Activated CD4-positive, alpha-beta T cell treated with anti-CD3 and anti-CD28 coated beads, Interleukin-2, amount 10 ng/mL, durations not matched to agents 7 days and 5 days (primary cell): ENCODE results near the gene NAA80. TPM values are rescaled to one million over a fixed set of nuclear protein-coding genes. Genes with fewer than 3 reads are reported as not detected.

ENCODE experiments used
- CTCF ChIA-PET: fragments of 350-600 bp; sonication (Branson Sonifier 250); formaldehyde crosslinking; loops from one replicate; lab custom pipeline; 2021; ENCODE audit warnings: antibody characterized with exemption; lab: Charles Lee
- POLR2A ChIA-PET: fragments of 350-600 bp; sonication (Branson Sonifier 250); formaldehyde crosslinking; loops from one replicate; lab custom pipeline; 2021; ENCODE audit warnings: antibody characterized with exemption; lab: Charles Lee
- DNase-seq: peaks from one replicate; pipeline ENCODE4 v3.0.0-alpha.2; 2020
- H3K27ac Mint-ChIP-seq: one replicate; pipeline ENCODE4 v1.8.0; 2021; ENCODE audit warnings: mild to moderate bottlenecking, moderate library complexity, mixed read lengths
- H3K27me3 Mint-ChIP-seq: one replicate; pipeline ENCODE4 v1.8.0; 2021; ENCODE audit warnings: mixed read lengths
- H3K36me3 Mint-ChIP-seq: one replicate; pipeline ENCODE4 v1.8.0; 2021; ENCODE audit warnings: low read depth, mixed read lengths
- H3K4me1 Mint-ChIP-seq: one replicate; pipeline ENCODE4 v1.8.0; 2021; ENCODE audit warnings: mixed read lengths
- H3K4me3 Mint-ChIP-seq: one replicate; pipeline ENCODE4 v1.8.0; 2021; ENCODE audit warnings: mild to moderate bottlenecking, moderate library complexity, mixed read lengths
- H3K9me3 Mint-ChIP-seq: one replicate; pipeline ENCODE4 v1.8.0; 2021; ENCODE audit warnings: mixed read lengths
- total RNA-seq, 2 experiments: library from RNA; stranded (reverse); gene quantifications; one replicate each; pipeline ENCODE4 v1.2.3, GENCODE V29; 2021

The NAA80 gene
- total RNA-seq, 2 experiments from 2014 or later = 28.9 to 31.7 TPM

DNA sequence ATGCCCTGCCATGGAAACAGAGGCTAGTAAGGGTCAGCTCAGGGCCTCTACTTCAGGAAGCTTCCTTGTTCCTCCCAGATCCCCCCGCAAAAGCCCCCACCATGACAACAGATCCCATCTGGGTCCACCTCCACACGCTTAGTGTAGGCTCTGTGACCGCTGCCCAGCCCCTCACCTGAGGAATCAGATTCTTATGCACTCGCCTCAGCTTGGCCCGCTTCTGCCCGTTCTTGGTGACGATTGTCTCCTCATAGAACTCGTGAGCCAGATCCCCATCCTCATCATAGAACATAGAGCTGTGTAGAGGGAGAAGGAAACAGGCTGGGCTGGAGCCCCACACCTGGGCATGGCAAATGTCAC, 27.0 kb upstream of the NAA80 start:
- Mint-ChIP-seq H3K4me1 (peaks cover 29% of the 10 kb centered on the region), H3K36me3 (peaks cover 19% of the 10 kb centered on the region), H3K9me3 (no peaks in the 10 kb centered on the region), H3K27me3 (no peaks in the 10 kb centered on the region), H3K27ac (no peak overlapping the region), H3K4me3 (peak overlapping the region; percentile 51)
- ChIA-PET CTCF (interaction anchor here (1.1 to 1.4 kb wide), 2 partner anchors 10 to 51 kb away, joined by 4 to 7 read pairs; no protein-coding TSS in a partner anchor), POLR2A (no interaction called here)
- peak; percentile 5 for DNase-seq

DNA sequence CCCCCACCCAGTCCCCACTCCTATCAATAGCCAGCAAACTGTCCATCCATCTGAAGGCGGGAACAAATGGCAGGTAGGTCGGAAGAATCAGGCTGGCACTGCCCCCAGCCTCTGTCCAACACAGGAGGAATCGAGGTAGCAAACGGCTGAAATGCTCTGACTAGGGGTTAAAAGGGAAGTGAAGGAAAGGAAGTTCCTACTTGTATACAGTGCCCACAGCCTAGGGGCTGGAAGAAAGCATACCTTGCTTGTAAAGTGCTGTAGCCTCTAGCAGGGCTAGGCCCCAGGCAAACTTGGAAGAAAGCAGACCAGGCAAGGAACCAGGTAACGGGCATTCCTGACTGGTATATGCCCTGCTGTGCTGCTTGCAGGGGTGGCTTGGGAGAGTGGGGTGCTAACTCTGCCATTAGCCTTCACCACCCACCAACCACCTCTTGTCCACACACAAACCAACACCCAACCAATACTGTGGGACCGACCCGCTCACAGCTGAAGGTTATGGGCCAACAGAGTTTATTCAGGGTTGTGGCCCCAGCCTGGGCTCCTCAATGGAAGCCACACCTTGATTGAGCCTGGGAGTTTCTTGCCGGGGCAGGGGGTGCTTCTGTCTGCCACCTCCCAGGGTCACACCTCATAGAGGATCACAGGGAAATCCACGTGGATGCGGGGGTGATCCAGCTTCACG, 26.4 kb upstream of the NAA80 start:
- no peaks in the 10 kb centered on the region for H3K27me3 Mint-ChIP-seq
- ChIA-PET POLR2A (no interaction called here), CTCF (interaction anchor here (1.1 to 3.4 kb wide), 3 partner anchors 11 to 51 kb away, joined by 4 to 19 read pairs (median 7); partner anchors contain the start of genes HYAL3 and NAA80)
- peak; percentile 5 for DNase-seq
- H3K27ac Mint-ChIP-seq = no peak overlapping the region
- H3K4me1 Mint-ChIP-seq = peaks cover 30% of the 10 kb centered on the region
- H3K4me3 Mint-ChIP-seq = peak overlapping the region; percentile 51
- H3K36me3 Mint-ChIP-seq = peaks cover 14% of the 10 kb centered on the region
- no peaks in the 10 kb centered on the region for H3K9me3 Mint-ChIP-seq

GRCh38 chr3:50325113-50325480, 25.9 kb upstream of the NAA80 start:
- ChIA-PET POLR2A (no interaction called here), CTCF (interaction anchor here (0.5 to 4.2 kb wide), 7 partner anchors 9 to 377 kb away, joined by 3 to 52 read pairs (median 3); partner anchors contain the start of genes CYB561D2, HYAL3, NAA80 and NPRL2)
- Mint-ChIP-seq H3K36me3 (peaks cover 10% of the 10 kb centered on the region), H3K27ac (no peak overlapping the region), H3K4me1 (peaks cover 35% of the 10 kb centered on the region), H3K27me3 (no peaks in the 10 kb centered on the region), H3K9me3 (no peaks in the 10 kb centered on the region), H3K4me3 (no peak overlapping the region)
- peak; percentile 6 for DNase-seq

DNA sequence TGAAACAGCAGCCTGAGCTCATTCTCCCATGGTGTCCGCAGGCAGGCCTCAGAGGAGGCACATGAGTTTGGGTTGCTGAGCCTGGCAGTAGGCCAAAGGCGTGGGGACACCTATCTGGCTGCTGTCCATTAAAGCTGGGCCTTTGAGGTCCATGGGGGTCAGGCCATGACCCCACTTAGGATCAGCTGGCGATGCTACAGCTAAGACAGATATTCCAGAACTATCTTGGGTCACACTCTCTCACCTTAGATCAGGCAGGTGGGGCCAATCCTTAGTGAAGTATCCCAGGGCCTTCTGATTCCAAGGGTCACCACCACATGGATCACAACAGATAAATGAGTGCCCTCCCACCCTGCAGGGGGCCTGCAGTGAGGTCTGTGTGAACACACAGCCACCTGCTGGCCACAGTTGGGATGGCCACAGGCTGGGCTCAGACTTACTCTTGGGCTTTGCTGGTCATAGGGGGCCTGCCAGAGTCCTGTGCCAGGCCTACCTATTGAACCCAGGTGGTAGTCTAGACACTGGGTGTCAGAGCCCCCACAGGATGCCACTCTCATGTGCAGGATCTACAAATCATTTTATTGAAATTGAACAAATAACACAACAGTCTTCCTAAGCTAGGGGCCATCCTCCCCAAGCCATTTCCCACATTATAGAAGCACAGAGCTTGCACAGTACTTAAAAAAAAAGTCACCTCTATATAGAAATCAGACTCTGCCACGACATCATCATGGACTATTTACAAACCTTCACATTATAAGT, 25.3 kb upstream of the NAA80 start:
- Mint-ChIP-seq H3K9me3 (no peaks in the 10 kb centered on the region), H3K27ac (peak overlapping the region; percentile 3), H3K27me3 (no peaks in the 10 kb centered on the region), H3K4me1 (peaks cover 40% of the 10 kb centered on the region), H3K4me3 (no peak overlapping the region), H3K36me3 (peaks cover 4% of the 10 kb centered on the region)
- POLR2A ChIA-PET = no interaction called here
- peak; percentile 67 for DNase-seq
- CTCF ChIA-PET = interaction anchor here (0.5 to 4.2 kb wide), 12 partner anchors 9 to 376 kb away, joined by 3 to 52 read pairs (median 4); partner anchors contain the start of genes CYB561D2, HYAL3, NAA80 and NPRL2

- no peaks in the 10 kb centered on the region for H3K9me3 Mint-ChIP-seq
- no peak overlapping the region for H3K4me3 Mint-ChIP-seq
- peak; percentile 5 for DNase-seq
- CTCF ChIA-PET = interaction anchor here (0.6 to 4.2 kb wide), 11 partner anchors 8 to 95 kb away, joined by 3 to 52 read pairs (median 4); partner anchors contain the start of genes CYB561D2, HYAL3, NAA80 and NPRL2
- POLR2A ChIA-PET = interaction anchor here (0.6 kb wide), 1 partner anchor 99 kb away, joined by 4 read pairs; no protein-coding TSS in a partner anchor
- peak overlapping the region; percentile 50 for H3K27ac Mint-ChIP-seq
- H3K27me3 Mint-ChIP-seq = no peaks in the 10 kb centered on the region
- H3K4me1 Mint-ChIP-seq = peaks cover 43% of the 10 kb centered on the region
- peaks cover 4% of the 10 kb centered on the region for H3K36me3 Mint-ChIP-seq
Measured at GRCh38 chr3:50323614-50324199, 24.5 kb upstream of the NAA80 start.

- peaks cover 41% of the 10 kb centered on the region for H3K4me1 Mint-ChIP-seq
- no peak overlapping the region for H3K27ac Mint-ChIP-seq
- DNase-seq = peak; percentile 5
- no peaks in the 10 kb centered on the region for H3K27me3 Mint-ChIP-seq
- no peaks in the 10 kb centered on the region for H3K9me3 Mint-ChIP-seq
- no peaks in the 10 kb centered on the region for H3K36me3 Mint-ChIP-seq
- CTCF ChIA-PET = interaction anchor here (1.5 to 4.2 kb wide), 5 partner anchors 9 to 28 kb away, joined by 5 to 52 read pairs (median 7); partner anchors contain the start of genes HYAL3 and NAA80
- H3K4me3 Mint-ChIP-seq = peak overlapping the region; percentile 6
- POLR2A ChIA-PET = interaction anchor here (0.6 kb wide), 1 partner anchor 98 kb away, joined by 4 read pairs; no protein-coding TSS in a partner anchor
Measured at GRCh38 chr3:50323092-50323600, 23.9 kb upstream of the NAA80 start.

GRCh38 chr3:50322386-50323091, 23.3 kb upstream of the NAA80 start, which contains the start of gene HYAL2:
TSS of gene HYAL2 (minus strand) at chr3:50322745. CDS start at chr3:50320489, 2,256 bp downstream.
- DNase-seq = peak; percentile 5
- Mint-ChIP-seq H3K9me3 (no peaks in the 10 kb centered on the region), H3K36me3 (no peaks in the 10 kb centered on the region), H3K4me3 (peak within 1 kb of the TSS; percentile 75), H3K4me1 (peaks cover 39% of the 10 kb centered on the region), H3K27me3 (no peaks in the 10 kb centered on the region), H3K27ac (peak within 1 kb of the TSS; percentile 97)
- CTCF ChIA-PET = interaction anchor here (1.5 to 4.2 kb wide), 5 partner anchors 9 to 27 kb away, joined by 5 to 52 read pairs (median 7); partner anchors contain the start of genes HYAL3 and NAA80
- POLR2A ChIA-PET = no interaction called here

DNA sequence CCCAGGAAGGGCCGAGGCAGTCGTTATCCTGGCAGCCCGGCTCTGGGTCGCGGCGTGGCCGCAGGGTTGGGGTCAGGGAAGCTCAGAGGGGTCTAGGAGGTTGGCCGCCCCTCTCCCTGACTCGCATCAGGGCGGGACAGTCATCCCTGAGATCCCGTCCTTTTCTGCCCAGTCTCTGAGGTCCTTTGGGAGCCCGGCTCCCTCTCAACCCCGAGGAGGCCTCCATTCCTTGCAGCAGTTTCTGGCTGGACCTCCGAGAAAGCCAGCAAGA, 22.8 kb upstream of the NAA80 start:
- Mint-ChIP-seq H3K36me3 (no peaks in the 10 kb centered on the region), H3K9me3 (no peaks in the 10 kb centered on the region), H3K27me3 (no peaks in the 10 kb centered on the region), H3K27ac (no peak overlapping the region), H3K4me3 (peak overlapping the region; percentile 75), H3K4me1 (peaks cover 39% of the 10 kb centered on the region)
- DNase-seq = no peak
- CTCF ChIA-PET = interaction anchor here (1.7 to 4.2 kb wide), 4 partner anchors 8 to 27 kb away, joined by 5 to 52 read pairs (median 13); partner anchors contain the start of genes HYAL3 and NAA80
- POLR2A ChIA-PET = interaction anchor here (0.7 kb wide), 1 partner anchor 23 kb away, joined by 3 read pairs; the partner anchor contains the start of gene ZMYND10

DNA sequence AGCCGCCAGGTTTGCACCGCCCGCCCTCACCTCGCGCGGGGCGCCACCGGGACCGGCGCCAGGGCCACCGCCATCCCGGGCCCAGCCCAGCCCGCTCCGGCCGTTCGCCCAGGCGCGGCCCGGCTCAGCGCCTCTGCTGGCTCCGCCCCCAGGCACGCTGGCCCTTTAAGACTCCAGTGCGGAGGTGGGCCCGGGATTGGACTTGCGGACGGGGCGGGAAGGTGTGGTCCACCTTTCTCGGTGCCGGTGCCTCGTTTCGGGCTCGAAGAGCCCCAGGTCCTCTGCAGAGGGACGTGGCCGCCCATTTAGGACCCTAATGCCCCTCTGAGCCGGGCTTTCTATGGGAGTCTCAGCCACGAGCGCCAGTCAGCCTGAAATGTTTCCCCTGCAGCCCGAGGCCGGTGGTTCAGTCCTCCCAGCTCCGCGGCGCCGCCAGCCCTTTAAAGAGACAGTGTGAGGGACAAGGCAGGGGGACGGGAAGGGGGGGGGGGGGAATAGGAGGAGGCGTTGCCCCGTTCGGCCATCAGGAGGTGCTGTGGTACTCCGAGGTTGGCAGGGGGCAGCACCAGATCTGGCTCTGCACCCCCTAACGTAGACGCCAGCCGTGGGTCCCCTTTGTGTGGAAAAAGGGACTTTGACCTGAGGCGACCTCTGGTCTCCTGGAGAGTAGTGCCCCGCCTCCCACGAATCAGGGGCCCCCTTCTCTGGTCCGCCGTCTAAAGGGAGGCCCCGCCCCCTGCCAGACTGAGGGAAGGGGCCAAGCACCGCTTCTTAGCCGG, 22.3 kb upstream of the NAA80 start:
- peaks cover under 1% of the 10 kb centered on the region for H3K36me3 Mint-ChIP-seq
- POLR2A ChIA-PET = interaction anchor here (0.6 to 0.7 kb wide), 2 partner anchors 24 to 38 kb away, joined by 3 read pairs; partner anchors contain the start of gene ZMYND10
- no peaks in the 10 kb centered on the region for H3K9me3 Mint-ChIP-seq

DNA sequence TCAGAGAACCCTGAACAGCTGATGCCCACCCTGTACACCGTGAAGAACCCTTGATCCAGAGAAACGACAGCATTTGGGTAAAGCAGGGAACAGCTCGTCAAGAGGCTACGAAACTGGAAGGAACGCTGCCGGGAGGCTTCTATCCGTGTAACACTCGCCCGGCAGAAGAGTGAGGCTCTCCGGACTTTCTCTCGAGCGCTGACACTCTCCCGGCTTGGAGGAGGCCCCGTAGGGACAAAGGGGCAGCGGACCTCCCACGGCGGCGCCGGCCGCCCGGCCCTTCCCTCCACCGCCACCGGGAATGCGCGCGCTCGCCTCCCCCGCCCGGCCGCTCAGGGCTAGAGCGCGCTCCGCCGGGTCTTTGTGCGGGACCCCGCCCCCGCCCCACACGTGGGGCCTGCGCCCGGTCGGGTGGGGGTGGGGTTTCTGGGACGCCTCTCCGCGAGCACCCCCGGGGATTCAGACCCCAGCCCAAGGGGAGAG, 21.7 kb upstream of the NAA80 start:
- Mint-ChIP-seq H3K4me3 (peak overlapping the region; percentile 82), H3K9me3 (no peaks in the 10 kb centered on the region), H3K27me3 (no peaks in the 10 kb centered on the region), H3K4me1 (peaks cover 45% of the 10 kb centered on the region), H3K36me3 (peaks cover 4% of the 10 kb centered on the region), H3K27ac (peak overlapping the region; percentile 83)
- ChIA-PET POLR2A (interaction anchor here (0.6 kb wide), 1 partner anchor 37 kb away, joined by 3 read pairs; no protein-coding TSS in a partner anchor), CTCF (interaction anchor here (0.7 to 4.2 kb wide), 4 partner anchors 14 to 26 kb away, joined by 4 to 52 read pairs (median 6); partner anchors contain the start of genes HYAL3 and NAA80)
- peak; percentile 65 for DNase-seq

More for the DNA sequence above, 22.3 kb upstream of the NAA80 start:
- CTCF ChIA-PET = interaction anchor here (1.4 to 4.2 kb wide), 3 partner anchors 13 to 26 kb away, joined by 5 to 52 read pairs (median 7); partner anchors contain the start of genes HYAL3 and NAA80
- Mint-ChIP-seq H3K27me3 (no peaks in the 10 kb centered on the region), H3K4me3 (peak overlapping the region; percentile 75), H3K4me1 (peaks cover 40% of the 10 kb centered on the region), H3K27ac (peak overlapping the region; percentile 97)
- peak; percentile 86 for DNase-seq
